HG02938 (cell line): ENCODE data around the gene SLC26A1.

Source experiments
- ATAC-seq: cut with Tn5 transposase; IDR thresholded peaks from one replicate; pipeline ENCODE4 v1.9.1; 2021; ENCODE audit warnings: mild to moderate bottlenecking, moderate library complexity; ENCODE audit not compliant: unreplicated experiment

The SLC26A1 gene

DNA sequence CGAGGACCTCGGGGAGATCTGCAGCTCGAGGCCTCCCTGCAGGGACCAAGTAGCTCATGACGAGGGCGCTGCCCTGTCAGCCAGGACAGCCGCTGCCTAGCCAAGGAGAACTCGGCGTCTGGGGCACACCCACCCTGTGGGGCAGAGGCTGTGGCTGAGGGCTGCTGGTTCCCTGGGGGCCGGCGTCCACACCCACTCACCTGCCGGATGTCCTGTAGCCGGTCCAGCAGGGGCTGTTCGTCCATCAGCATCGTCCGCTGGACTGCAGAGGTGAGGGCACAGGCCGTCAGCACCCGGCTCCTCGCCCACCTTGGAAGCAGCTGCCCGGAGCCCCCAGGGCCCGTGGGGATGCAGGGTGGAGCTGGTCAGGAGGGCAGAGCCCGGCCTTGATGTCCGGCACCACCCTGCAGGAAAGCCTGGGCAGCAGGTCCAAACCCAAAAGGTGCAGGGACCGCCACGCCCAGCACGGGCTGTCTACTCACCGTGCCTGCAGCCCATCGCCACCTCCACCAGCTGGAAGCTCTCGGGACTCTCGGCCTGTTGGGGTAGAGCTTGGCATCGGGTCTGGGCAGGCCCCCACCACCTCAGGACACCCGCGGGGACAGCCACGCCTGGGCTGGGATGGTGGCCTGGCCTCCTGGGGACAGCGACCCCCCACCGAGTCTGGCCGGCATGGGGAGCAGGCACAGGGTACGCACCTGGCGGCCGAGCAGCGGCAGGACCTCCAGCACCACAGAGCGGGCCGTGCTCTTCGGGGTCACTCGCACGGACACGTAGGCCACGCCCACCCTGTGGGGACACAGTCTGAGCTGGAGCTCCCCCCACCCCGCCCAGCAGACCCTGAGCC, 26.7 kb downstream of the SLC26A1 start:
- ATAC-seq = no peak

- ATAC-seq = no peak
Observed at GRCh38 chr4:965766-966134, 27.5 kb downstream of the SLC26A1 start.

DNA sequence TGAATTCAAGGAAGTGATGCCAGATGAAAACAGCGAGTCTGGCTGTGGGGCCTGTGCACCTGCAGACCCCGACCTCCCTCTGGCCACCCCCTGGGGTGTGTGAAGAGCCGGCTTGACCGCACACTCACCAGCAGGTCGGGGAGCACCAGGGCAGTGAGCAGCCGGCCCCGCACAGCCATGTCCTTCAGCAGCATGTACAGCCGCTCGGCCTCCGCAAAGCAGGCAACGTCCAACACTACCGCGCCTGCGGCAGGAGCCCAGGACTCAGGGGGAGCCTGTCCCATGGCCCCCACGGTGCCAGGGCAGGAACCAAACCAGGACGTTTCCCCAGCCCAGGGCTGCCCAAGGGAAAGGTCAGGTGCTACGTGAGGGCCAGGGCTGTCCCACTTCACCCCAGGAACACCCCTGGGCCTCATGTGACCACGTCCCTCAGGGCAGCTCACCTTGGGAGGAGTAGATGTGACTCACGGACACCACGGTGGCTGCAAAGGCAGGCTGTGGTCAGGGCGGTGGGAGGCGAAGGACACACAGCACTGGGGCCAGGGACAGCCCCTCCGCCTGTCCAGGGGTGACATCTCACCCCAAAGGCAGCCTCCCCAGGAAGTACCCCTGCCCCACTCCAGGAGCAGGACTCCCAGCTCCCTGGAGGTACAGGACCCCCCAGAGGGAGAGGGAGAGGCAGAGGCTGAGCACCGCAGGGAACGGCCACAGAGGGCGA, 28.0 kb downstream of the SLC26A1 start:
- no peak for ATAC-seq

DNA sequence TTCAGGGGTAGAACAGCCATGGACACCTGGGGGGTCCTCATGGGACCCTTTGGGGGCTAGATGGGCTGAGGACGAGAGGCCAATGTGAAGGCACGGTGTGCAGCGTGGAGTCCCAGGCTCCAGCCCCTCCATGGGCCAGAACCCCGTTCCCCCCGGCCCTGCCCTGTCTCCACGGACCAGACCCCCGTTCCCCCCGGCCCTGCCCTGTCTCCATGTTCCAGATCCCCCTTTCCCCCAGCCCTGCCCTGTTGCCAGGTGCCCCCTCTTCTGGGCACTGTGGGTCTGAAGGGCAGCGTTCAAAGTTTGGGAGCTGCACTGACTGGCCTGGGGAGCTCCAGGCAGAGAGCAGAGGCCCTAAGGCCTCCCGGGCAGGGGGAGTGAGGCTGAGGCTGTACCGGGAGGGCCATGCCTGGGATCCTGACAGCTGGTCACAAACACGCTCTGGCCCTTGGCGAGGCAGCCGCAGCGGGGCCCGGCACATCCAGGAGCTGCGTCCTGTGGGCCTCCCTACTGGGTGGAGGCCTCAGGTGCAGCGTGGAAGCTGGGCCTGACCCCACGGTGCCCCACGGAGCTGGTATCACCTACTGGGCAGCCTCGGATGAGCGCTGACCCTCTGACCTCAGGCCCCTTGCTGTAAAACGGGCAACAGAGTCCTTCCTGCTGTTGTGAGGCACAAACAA, 28.7 kb downstream of the SLC26A1 start:
- no peak for ATAC-seq

DNA sequence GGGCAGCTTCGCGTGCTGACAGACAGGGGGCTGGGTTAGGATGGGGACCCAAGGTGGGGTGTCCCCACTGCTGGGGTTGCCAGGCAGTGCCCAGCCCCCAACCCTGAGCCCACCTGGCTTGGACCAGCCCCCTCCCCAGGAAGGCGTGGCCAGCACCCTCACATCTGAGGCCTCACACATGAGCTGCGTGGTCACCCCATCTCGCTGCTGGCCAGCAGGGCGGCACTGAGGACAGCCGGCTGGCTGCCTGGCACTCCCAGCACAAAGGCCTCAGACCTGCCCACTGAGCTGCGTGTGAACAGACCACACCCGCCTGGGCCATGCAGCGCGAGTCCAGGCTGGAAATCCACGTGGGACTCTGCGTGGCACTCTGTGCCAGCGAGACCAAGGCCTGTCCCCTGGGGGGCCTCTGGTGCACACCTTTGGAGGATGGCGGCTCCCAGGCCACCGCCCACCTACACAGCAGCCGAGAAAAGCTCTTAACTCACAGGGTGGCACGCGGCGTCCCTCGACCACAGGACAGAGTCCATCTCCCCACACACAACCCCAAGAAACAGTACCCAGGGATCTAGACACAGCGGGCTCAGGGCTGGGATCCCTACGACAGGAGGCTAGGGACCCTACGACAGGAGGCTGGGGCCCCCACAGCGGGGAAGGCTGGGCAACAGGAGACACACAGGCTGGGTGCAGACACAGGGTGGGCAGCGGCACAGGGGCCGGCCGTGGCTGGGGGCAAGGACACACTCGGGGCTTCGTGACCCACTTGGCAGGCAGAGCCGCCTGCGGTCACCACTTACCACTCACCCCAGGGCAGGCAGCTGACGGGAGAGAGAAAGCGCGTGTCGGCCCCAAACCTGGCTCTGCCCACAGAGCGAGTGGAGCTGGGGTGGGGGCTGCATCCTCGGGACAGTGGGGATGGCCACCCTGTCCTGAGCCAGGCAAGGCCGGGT, 29.7 kb downstream of the SLC26A1 start:
- no peak for ATAC-seq

GRCh38 chr4:962231-963208, 30.7 kb downstream of the SLC26A1 start:
- no peak for ATAC-seq

DNA sequence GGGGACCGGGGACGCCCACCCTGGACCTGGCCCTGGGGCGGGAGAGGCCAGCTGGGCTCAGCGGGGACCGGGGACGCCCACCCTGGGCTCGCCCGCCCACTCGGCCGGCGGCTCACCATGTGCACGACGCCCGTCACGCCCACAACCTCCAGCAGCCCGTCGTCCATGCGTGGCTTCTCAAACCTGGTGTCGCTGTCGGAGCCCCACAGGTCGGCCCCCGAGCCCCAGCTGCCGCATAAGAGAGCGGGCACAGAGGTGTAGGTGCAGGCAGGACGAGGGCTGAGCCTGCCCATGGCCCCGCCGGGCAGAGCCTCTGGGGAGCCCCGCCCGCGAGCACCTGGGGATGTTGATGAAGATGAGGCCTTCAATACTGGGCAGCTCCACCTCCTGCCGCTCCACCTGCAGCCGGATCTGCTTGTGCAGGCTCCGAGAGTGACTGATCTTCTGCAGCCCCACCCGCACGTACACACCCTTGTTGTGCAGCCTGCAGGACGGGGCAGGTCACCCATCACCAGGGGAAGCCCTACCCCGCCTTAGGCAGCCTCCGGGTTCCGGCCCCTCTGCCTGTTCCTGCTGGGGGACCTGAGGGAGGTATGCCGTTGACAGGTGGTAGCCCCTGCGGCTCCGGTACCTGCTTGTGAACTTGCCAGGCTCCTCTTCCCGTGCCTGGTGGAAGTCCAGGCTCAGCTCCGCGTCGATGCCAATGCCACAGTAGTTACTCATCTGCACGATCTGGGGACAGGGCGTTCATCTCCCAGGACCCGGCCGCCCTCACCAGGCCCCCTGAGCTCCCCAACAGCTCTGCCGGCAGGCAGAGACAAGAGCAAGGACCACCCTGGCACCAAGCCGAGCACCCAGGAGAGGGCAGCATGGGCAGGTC, 31.6 kb downstream of the SLC26A1 start:
- no peak for ATAC-seq

- no peak for ATAC-seq
Observed at GRCh38 chr4:960636-961350, 32.4 kb downstream of the SLC26A1 start.

GRCh38 chr4:960140-960635, 33.0 kb downstream of the SLC26A1 start:
- no peak for ATAC-seq

DNA sequence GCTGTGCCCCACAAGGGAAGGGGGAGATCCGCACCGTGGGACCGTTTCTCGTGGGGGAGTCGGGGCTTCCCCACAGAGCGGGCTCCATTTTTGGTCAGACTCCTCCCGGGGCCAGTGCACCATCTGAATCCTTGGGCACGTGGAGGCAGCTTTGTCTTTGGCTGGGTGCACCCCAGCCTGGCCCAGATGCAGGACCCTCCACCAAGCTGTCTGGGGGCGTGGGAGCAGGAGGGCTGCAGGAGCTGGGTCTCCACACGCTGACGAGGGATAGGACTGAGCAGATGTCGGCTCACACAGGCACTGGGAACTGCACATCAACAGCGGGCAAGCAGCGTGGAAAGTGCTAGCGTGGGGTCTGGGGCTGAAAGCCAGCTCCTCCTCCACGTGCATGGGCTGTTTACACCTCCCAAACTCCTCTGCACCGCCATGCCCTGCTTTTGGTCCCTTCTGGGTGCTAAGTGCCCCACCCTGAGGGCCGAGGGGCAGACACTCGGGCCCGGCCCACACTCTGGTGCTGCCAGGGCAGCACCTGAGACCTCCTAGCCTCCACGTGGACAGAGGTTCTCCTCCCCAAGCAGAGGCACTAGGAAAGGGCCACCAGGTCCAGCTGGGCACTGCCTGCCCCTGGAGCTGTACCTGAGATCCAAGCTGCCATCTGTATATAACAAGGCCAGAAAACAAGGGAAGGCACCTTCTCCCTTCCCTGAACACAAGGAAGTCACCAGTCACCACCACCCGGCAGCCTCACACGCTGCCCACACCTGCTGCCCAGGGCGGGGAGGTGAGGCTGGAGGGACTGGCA, 33.7 kb downstream of the SLC26A1 start:
- ATAC-seq = no peak

- ATAC-seq = no peak
Observed at GRCh38 chr4:958696-959337, 34.4 kb downstream of the SLC26A1 start.

GRCh38 chr4:958314-958665, 34.9 kb downstream of the SLC26A1 start:
- ATAC-seq = no peak

- ATAC-seq = no peak
Observed at GRCh38 chr4:957581-958313, 35.5 kb downstream of the SLC26A1 start.

GRCh38 chr4:957231-957580, 36.0 kb downstream of the SLC26A1 start:
- no peak for ATAC-seq

DNA sequence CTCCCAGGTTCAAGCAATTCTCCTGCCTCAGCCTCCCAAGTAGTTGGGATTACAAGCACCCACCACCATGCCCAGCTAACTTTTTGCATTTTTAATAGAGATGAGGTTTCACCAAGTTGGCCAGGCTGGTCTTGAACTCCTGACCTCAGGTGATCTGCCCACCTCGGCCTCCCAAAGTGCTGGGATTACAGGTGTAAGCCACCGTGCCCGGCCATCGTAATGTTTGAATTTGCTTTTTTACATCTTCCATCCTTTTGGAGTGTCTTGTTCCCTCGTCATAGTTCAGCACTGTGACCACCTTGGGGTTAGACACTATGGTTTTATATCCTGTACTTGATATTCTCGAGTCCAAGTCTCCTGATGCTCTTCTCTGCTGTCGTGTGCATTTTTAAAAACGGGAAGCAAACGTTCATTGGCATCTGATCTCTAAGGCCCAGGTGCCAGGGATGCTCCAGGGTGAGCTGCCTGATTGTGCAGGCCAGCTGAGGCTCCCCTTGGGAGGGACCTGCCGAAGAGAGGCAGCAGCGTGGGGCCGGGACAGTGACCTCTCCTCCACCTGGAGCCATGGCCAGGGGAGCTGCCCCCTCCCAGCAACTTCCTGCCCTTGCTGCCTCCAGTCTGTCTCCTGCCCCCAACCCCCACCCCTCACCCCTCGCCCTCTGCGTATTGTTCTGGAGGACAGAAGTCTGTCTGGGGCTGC, 36.5 kb downstream of the SLC26A1 start:
- ATAC-seq = no peak
